ENCODE results near the gene TGFBR2. TPM values are rescaled to one million over a fixed set of nuclear protein-coding genes. Genes with fewer than 3 reads are reported as not detected.

The TGFBR2 gene
- polyA plus RNA-seq, 3 donors, result 46.6 to 60.3 (median 57.0) TPM

GRCh38 chr3:30719536-30719935, 113.1 kb downstream of the TGFBR2 start:
- H3K4me2 ChIP-seq (replicated peaks; ENCODE audit: extremely low read depth, low read length, poor library complexity, severe bottlenecking), result no peak overlapping the region
- DNase-seq, result no peak
- Mint-ChIP-seq H3K4me1 (no peaks in the 10 kb centered on the region), H3K27me3 (ENCODE audit: low read depth in 3 of 3) (peaks cover 0 to 4% (median 0%) of the 10 kb centered on the region in 3 donors), H3K9me3 (peaks cover 1 to 8% (median 4%) of the 10 kb centered on the region in 7 donors), H3K4me3 (no peak overlapping the region), H3K27ac (no peak overlapping the region), H3K36me3 (no peaks in the 10 kb centered on the region)
- no peak for TF ChIP-seq CTCF (IDR thresholded peaks at IDR 0.05)
- H3K9me3 ChIP-seq (replicated peaks in 1 of 2; ENCODE audit: control insufficient read depth in 1 of 2, insufficient read depth in 1 of 2, low read length in 2 of 2), result no peaks in the 10 kb centered on the region
- no peaks in the 10 kb centered on the region for H4K20me1 ChIP-seq (ENCODE audit: insufficient read depth, low read length)
- intact Hi-C loops (cut with micrococcal nuclease), result no loop called here
- H3K27ac ChIP-seq (ENCODE audit: low read depth in 1 of 2, low read length in 2 of 2), result no peak overlapping the region
- H3K79me2 ChIP-seq (ENCODE audit: insufficient read depth, low read length), result no peaks in the 10 kb centered on the region
- no peak overlapping the region for H2AFZ ChIP-seq (ENCODE audit: insufficient read depth, low read depth, low read length, poor library complexity, severe bottlenecking)
- H3K4me3 ChIP-seq (replicated peaks in 1 of 3; ENCODE audit: low read depth in 2 of 3, low read length in 3 of 3), result no peak overlapping the region
- no peaks in the 10 kb centered on the region for H3K27me3 ChIP-seq (ENCODE audit: control insufficient read depth in 2 of 2, insufficient read depth in 2 of 2, low read length in 2 of 2)
- H3K36me3 ChIP-seq (replicated peaks in 1 of 2; ENCODE audit: control insufficient read depth in 1 of 2, insufficient read depth in 2 of 2, low read length in 2 of 2), result no peaks in the 10 kb centered on the region
- H3K9ac ChIP-seq (ENCODE audit: insufficient read depth, low read length, poor library complexity, severe bottlenecking), result no peak overlapping the region
- no peaks in the 10 kb centered on the region for H3K4me1 ChIP-seq (ENCODE audit: control insufficient read depth in 1 of 2, insufficient read depth in 2 of 2, low read length in 2 of 2)
- WGBS (ENCODE audit: insufficient coverage), result no CpG with 5 or more reads among the region's 3 CpGs

- Mint-ChIP-seq H3K4me3 (no peak overlapping the region), H3K27me3 (ENCODE audit: low read depth in 3 of 3) (peaks cover 0 to 9% (median 0%) of the 10 kb centered on the region in 3 donors), H3K27ac (no peak overlapping the region), H3K4me1 (no peaks in the 10 kb centered on the region), H3K9me3 (peaks cover 2 to 10% (median 4%) of the 10 kb centered on the region in 7 donors), H3K36me3 (no peaks in the 10 kb centered on the region)
- H3K27ac ChIP-seq (ENCODE audit: low read depth in 1 of 2, low read length in 2 of 2), result no peak overlapping the region
- H3K9me3 ChIP-seq (replicated peaks in 1 of 2; ENCODE audit: control insufficient read depth in 1 of 2, insufficient read depth in 1 of 2, low read length in 2 of 2), result no peaks in the 10 kb centered on the region
- H2AFZ ChIP-seq (ENCODE audit: insufficient read depth, low read depth, low read length, poor library complexity, severe bottlenecking), result no peak overlapping the region
- no peaks in the 10 kb centered on the region for H4K20me1 ChIP-seq (ENCODE audit: insufficient read depth, low read length)
- no peak overlapping the region for H3K4me3 ChIP-seq (replicated peaks in 1 of 3; ENCODE audit: low read depth in 2 of 3, low read length in 3 of 3)
- intact Hi-C loops (cut with micrococcal nuclease), result no loop called here
- H3K36me3 ChIP-seq (replicated peaks in 1 of 2; ENCODE audit: control insufficient read depth in 1 of 2, insufficient read depth in 2 of 2, low read length in 2 of 2), result no peaks in the 10 kb centered on the region
- 97% methylated on average over 4 of the region's 5 CpGs for WGBS (ENCODE audit: insufficient coverage)
- no peak for DNase-seq
- H3K9ac ChIP-seq (ENCODE audit: insufficient read depth, low read length, poor library complexity, severe bottlenecking), result no peak overlapping the region
- no peaks in the 10 kb centered on the region for H3K4me1 ChIP-seq (ENCODE audit: control insufficient read depth in 1 of 2, insufficient read depth in 2 of 2, low read length in 2 of 2)
- H3K79me2 ChIP-seq (ENCODE audit: insufficient read depth, low read length), result no peaks in the 10 kb centered on the region
- H3K27me3 ChIP-seq (ENCODE audit: control insufficient read depth in 2 of 2, insufficient read depth in 2 of 2, low read length in 2 of 2), result no peaks in the 10 kb centered on the region
- TF ChIP-seq CTCF (IDR thresholded peaks at IDR 0.05), result no peak
- H3K4me2 ChIP-seq (replicated peaks; ENCODE audit: extremely low read depth, low read length, poor library complexity, severe bottlenecking), result no peak overlapping the region
These were observed 114.3 kb downstream of the TGFBR2 start for GRCh38 chr3:30720586-30721313.

Data from CD14-positive monocyte (primary cell).